Sigmoid colon (tissue), 4 donors: ENCODE data around the gene CLCN3.

Experiments used
- CTCF ChIP-seq, 4 experiments: fragments of 450-650 bp in 3 of 4; fragments of 200-600 bp in 1 of 4; IDR thresholded peaks; one replicate each; pipeline ENCODE4 v1.5.1; 2016 to 2019; ENCODE audit warnings: antibody characterized with exemption in 4 of 4, mild to moderate bottlenecking in 3 of 4, moderate library complexity in 2 of 4
- EP300 ChIP-seq, 4 donors: sonication (generic); formaldehyde crosslinking; IDR thresholded peaks; one replicate each; pipeline ENCODE4 v1.6.1; 2017; ENCODE audit warnings: antibody characterized with exemption in 4 of 4
- POLR2A ChIP-seq, 2 donors: fragments of 450-650 bp; IDR thresholded peaks; one replicate each; pipeline ENCODE4 v1.6.1; 2016; ENCODE audit warnings: antibody characterized with exemption in 2 of 2, mild to moderate bottlenecking in 2 of 2, moderate library complexity in 2 of 2
- POLR2AphosphoS5 ChIP-seq, 4 donors: sonication (generic); formaldehyde crosslinking; IDR thresholded peaks; one replicate each; pipeline ENCODE4 v1.6.1; 2017; ENCODE audit warnings: antibody characterized with exemption in 4 of 4

- TF ChIP-seq CTCF (IDR thresholded peaks at IDR 0.05) (no peak), POLR2A (IDR thresholded peaks at IDR 0.05) (no peak), EP300 (IDR thresholded peaks at IDR 0.05) (no peak), POLR2AphosphoS5 (IDR thresholded peaks at IDR 0.05) (no peak)
These were observed 37.8 kb downstream of the CLCN3 start for GRCh38 chr4:169658196-169658595.
